GM12875 (cell line): ENCODE measurements around the gene EIF1AX.

Experiments used
- H3K4me3 ChIP-seq: one replicate; pipeline ENCODE4 v1.5.1; 2011; ENCODE audit warnings: low read depth, low read length, control low read depth
- CTCF ChIP-seq: IDR thresholded peaks from 2 replicates; pipeline ENCODE4 v1.5.1; 2011; ENCODE audit warnings: low read depth, mild to moderate bottlenecking, control low read depth, inconsistent platforms, low read length, moderate library complexity, borderline replicate concordance; ENCODE audit not compliant: insufficient read depth

EIF1AX gene

GRCh38 chrX:20112022-20112774 is 29.4 kb downstream of the EIF1AX start:
- H3K4me3 ChIP-seq: no peak overlapping the region
- TF ChIP-seq CTCF: no peak

DNA sequence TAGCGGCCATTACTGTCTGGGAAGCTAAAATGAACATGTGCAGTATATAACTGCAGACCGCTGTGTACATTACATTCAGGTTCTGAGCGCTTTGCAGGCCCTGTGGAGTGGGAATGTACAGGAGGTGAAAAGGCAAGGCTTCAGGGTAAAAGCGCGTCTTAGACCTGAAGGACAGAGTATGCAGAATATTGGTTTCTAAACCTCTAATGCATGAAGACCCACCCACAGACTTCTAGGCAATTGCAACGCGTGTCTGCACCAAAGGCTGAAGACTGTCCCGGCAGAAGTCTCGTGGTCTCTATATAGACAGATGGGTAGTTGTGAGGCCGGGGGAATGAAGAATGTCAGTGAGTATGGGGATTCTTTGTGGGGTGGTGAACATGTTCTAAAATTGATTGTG is 30.4 kb downstream of the EIF1AX start:
- TF ChIP-seq CTCF: no peak
- no peak overlapping the region for H3K4me3 ChIP-seq

DNA sequence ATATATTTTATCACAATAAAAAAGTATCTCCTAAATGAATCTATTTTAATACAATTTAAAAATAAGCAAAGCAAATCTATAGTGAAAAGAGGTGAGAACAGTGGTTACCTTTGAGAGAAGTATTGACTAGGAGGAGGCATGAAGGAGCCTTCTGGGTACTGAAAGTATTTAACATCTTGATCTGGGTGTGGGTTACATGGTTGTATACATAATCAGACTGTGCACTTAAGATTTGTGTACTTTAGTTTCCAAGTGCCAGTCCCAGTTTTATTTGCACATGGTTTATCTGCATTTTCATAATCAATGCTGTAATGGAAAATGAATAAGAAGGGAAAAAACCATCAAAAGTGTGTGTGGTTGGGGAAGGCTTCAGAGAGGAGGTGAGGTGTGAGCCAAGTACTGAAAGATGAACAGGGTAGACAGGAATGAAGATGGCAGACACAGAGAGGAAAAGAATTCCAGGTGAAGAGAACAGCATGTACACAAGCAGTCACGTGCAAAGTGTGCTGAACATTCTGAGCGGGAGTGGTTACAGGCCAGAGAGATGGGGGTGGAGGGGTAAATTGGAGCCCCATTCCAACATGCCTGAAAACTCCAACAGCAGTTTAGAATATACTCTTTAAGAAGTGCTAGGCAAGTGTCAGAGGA is 39.6 kb downstream of the EIF1AX start:
- TF ChIP-seq CTCF: no peak
- no peak overlapping the region for H3K4me3 ChIP-seq

DNA sequence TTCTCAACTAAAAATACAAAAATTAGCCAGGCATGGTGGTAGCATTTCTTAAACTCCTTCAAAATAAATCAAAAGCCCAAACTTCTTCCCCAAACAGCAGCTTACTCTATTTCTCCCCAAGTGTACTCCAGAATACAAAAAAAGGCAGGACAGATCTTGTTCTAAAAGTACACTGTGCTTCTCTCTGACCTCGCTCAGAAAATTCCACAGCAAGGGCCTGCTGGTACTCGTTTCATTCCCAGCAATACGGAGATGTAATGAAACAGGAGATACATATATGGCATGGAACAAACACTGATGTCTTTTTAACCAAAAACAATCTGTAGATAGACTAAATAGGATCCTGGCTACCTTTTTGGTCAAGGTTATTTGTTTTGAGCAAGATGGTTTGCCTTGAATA is 50.1 kb downstream of the EIF1AX start:
- no peak for TF ChIP-seq CTCF

DNA sequence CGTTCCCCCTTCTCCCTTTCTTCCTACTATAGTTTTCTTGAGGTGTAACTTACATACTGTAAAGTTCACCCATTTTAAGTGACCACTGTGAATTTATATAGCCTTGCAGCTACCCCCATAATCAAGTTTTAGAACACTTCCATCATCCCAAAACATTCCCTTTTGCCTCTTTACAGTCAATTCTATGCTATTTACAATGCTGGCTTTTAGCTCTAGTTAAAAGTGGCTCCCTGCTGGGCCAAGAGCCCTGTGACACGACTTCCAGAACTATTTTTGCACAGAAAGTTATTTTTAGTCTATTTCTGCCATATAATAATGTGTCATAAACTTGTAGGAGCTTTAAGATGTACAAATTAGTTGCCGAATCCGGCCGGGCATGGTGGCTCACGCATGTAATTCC is 51.8 kb downstream of the EIF1AX start:
- no peak for TF ChIP-seq CTCF

More for the DNA sequence above, 50.1 kb downstream of the EIF1AX start:
- H3K4me3 ChIP-seq: no peak overlapping the region

DNA sequence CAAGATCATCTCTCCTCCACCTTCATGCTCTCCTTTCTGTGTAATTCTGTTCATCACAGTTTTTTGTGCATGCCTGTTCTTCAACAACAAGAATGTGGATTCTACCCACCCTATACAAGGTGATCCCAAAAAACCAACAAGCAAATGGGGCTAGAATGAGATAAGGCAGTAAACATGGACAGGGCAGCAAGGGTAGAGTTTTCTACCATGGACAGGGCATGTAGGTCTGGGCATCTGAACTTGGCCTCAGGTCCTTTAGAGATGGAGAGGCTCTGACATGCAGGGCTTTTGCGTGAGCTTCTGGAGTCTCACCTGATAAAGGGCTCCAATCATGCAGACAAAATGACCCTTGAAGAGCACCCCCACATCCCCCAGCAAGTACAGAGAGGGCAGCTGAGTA is 61.4 kb downstream of the EIF1AX start:
- no peak for TF ChIP-seq CTCF
- no peak overlapping the region for H3K4me3 ChIP-seq

More for the DNA sequence above, 51.8 kb downstream of the EIF1AX start:
- no peak overlapping the region for H3K4me3 ChIP-seq
